Stimulated activated CD4-positive, alpha-beta T cell treated with anti-CD3 and anti-CD28 coated beads, Interleukin-1b, Interleukin-23, amount 100 ng/mL, for 48 hours (primary cell): ENCODE results near the gene TMEM217.

ENCODE experiments used
- DNase-seq: peaks from one replicate; pipeline ENCODE4 v3.0.0-alpha.2; 2020

The TMEM217 gene

GRCh38 chr6:37243131-37243815, 14.7 kb downstream of the TMEM217 start:
- no peak for DNase-seq

DNA sequence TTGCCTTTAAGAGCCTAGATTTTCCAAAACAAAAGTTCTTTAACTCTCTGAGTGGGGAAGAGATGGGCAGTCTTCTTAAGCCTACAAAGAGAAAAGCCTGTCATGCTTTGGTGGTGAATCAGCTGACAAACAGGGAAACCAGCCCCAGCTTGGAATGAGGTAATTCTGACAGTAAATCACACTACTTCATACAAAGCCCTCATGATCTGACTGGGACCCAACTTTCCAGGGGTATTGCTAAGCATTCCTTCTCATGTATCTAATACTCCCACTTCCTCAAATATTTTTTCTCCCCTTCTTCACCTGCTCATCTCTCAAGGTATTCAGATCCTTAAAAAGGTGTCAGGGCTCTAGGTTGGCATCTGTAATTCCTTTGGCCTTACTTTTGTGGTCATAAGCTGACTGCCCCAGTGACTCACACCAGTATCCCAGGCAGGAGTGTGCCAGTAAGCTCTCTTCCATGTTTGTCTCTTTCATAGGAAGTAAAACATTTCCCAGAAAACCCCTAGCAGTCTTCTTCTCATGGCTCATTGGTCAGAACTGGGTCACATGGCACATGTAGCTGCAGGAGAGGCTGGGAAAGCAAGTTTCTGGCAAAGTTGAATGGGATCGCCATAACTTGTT, 15.4 kb downstream of the TMEM217 start:
- peak; percentile 30 for DNase-seq

DNA sequence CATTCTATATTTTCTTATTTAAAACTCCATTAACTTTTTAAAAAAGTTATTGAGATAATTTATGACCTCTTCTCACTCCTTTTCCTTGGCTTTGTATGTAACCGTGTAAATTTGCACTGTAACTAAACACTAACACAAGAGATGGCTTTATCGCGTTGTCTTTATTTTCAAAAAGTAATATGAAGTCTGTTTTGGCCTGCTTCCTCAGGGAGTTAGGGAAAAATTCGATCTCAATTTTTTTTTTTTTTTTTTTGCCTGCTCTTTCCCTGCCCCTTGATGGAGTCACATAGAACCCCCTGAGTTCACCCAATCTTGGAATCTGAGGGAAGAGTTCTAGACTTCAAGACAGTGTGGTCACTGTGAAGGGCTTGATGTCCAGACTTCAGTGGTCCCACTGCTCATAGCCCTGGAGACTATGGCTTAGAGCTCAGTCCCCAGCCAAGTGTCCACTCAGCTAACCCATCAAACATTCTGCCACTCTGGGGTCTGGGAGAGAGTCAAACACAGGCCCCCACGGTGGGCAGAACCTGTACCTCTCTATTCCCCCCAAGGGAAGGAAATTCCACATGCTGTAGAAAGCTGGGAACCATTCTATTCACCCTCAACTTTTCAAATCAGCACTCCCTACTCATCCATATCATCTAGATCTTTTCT, 16.0 kb downstream of the TMEM217 start:
- no peak for DNase-seq

- DNase-seq = no peak
Observed at GRCh38 chr6:37241131-37241530, 16.8 kb downstream of the TMEM217 start.

GRCh38 chr6:37239950-37240713, 17.8 kb downstream of the TMEM217 start:
- DNase-seq = peak; percentile 88

DNA sequence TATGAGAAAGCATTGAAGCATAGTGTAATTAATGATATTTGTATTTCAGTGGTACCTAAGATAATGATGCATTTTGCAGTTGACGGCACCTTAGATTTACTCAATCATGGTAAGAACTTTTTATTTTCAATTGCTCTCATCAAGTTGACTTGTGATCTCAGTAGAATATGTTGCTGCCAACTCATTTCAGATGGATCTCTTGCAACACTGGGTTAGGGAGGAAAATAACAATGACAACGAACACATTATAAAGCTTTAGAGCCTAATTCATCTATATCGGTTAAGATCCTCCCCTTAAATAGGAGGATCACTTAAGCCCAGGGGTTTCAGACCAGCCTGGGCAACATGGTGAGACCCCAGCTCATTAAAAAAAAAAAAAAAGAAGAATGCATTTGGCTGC, 18.4 kb downstream of the TMEM217 start:
- DNase-seq = no peak

GRCh38 chr6:37238381-37238780, 19.6 kb downstream of the TMEM217 start:
- DNase-seq = no peak

GRCh38 chr6:37237789-37238188, 20.2 kb downstream of the TMEM217 start:
- no peak for DNase-seq

- no peak for DNase-seq
Observed at GRCh38 chr6:37236921-37237320, 21.0 kb downstream of the TMEM217 start.

- DNase-seq = no peak
Observed at GRCh38 chr6:37233541-37233940, 24.4 kb downstream of the TMEM217 start.

- no peak for DNase-seq
Observed at GRCh38 chr6:37232430-37233017, 25.4 kb downstream of the TMEM217 start.

DNA sequence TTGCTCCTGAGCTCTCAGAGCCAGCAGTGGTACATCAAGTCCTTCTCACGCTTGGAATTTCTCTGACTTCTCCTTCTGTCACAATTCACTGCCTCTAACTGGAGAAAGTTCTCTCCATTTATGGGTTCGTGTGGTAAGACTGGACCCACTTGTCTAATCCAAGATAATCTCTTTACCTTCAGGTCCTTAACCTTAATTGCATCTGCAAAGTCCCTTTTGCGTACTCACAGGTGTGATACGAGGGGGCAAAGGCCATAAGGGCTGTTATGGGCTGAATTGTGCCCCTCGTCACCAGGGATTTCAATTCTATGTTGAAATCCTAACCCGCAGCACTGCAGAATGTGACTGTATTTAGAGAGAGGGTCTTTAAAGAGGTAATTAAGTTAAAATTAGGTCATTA, 27.8 kb downstream of the TMEM217 start:
- DNase-seq = no peak

DNA sequence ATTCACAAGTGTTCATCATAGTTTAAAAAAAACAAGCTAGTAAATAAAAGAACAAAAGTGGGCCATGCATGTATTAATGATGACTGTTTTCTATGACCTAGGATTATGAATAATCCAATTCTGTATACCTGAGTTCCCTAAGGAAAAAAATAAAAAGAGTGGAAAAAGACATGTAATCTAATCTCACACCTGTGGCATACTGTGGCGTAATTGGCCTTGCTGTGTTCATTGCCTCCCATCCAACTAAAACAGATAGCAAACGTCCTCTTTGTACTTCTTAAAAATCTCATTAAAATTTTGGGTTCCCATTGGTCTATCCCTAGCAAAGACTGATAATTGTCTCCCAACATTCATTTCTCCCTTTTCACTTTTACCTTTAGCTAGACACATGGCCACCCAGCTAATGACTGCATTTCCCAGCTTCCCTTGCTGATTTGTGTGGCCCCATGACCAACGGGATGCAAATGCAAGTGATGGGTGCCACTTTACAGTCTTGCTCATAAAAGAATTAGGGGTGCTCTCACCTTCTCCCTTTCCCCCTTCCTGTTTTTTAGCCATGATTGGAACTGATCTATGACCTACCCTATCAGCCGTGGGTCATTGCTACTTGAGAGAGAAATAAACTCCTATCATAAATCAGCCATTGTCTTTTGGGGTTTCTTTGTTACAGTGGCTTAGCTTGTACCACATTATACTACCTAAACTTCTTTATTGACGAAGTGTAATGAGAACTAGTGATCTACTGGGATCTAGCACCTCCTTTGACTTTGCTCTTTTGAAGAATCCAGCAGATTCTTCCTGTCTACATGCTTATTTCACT, 32.4 kb downstream of the TMEM217 start:
- no peak for DNase-seq

DNA sequence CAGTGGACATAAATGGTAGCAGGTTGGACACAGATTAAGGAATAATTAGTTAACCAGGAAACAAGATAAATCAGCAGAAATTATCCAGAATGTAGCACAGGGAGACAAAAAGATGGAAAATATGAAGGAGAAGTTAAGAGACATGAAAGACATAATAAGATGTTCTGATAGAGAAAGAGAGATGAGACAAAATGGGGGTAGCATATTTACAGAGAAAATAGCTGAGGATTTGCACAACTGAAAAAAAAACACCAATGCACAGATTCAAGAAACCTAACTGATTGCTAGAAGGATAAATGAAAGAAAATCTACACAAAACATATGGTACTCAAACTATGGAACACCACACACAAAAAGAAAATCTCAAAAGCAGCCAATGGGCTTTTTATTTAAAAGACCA, 35.0 kb downstream of the TMEM217 start:
- DNase-seq = no peak

DNA sequence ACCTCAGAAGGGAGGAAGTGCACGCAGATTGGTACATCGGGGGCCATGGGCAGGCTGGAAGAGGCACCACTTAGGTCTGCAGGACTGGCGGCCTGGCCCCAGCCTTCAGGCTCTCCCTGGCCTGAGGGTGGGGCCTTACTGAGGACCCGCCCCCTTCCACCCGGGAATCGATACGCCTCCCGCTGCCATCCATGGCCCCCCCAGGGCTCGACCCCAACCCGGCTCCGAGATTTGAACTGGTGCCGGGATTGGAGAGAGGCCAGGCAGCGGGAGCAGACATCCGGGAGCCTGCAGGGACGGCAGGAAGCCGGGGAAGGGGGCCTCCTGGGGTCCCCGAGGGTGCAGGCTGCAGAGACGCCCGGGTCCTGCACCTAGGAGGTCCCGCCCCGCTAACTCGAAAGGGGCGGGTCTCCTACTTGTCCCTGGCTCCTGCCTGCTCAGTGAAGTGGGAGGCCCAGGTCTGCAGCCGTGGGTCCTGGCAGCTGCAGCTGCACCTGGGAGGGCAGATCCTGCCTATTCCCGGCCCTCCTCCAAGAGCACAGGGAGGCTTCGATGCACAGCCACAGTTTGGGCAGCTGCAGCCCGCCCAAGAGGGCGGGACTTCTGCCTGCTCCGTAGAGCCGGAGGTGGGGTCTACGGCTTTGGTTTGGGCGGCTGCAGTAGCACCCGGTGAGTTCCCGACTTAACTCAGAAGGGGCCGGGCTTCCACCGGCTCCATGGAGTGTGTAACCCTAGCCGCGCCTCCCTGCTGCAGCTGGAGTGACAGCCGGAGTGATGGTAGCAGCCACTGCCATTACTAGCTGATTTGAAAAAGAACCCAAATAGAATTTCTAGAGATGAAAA, 35.6 kb downstream of the TMEM217 start:
- peak; percentile 83 for DNase-seq

GRCh38 chr6:37221585-37222124, 36.3 kb downstream of the TMEM217 start:
- no peak for DNase-seq

DNA sequence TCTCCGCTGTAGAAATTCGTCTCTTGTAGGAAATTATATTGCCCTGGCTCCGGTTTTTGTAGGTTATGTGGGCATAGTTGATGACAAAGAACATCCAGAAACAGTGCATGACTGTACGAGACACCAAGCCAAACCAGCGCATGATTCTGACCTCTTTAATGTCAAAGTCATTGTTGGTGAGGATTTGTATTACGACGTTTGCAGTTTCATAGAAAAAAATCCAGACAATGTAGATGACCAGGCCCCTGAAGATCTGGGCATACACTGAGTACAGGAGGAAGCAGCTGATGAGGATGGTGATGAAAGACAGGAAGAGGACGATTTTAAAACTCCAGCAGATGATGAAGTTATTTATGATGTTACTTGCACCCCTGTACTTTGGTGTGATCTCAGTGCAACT, 39.4 kb downstream of the TMEM217 start:
- no peak for DNase-seq

DNA sequence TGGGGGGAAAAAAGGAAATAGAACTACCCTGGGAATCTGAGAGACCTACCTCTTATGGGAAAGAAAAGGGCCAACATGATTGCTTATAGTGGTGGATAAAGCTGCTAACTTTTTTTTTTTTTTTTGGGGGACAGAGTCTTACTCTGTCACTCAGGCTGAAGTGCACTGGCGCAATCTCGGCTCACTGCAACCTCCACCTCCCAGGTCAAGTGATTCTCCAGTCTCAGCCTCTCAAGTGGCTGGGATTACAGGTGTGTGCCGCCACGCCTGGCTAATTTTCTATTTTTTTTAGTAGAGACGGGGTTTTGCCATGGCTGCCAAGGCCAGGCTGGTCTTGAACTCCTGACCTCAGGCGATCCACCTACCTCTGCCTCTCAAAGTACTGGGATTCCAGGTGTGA, 39.9 kb downstream of the TMEM217 start:
- DNase-seq = no peak

DNA sequence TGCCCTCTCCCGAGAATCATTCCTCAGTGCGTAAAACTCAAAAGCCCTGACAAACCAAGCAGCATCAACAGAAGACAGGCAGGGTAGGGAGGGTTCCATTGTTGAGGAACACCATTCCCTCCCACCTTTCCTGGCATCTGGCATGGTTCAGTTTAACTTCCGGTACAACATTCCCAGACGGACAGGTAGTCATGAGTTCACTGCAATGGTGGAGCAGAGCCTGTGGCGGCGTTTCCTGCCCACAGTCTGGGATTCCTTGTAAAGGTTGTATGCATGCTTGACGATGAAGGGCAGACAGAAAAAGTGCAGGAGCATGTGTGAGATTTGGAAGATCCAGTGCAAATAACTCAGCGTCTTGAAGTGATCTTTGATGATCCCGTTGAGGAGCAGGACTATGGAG, 45.7 kb downstream of the TMEM217 start:
- no peak for DNase-seq

DNA sequence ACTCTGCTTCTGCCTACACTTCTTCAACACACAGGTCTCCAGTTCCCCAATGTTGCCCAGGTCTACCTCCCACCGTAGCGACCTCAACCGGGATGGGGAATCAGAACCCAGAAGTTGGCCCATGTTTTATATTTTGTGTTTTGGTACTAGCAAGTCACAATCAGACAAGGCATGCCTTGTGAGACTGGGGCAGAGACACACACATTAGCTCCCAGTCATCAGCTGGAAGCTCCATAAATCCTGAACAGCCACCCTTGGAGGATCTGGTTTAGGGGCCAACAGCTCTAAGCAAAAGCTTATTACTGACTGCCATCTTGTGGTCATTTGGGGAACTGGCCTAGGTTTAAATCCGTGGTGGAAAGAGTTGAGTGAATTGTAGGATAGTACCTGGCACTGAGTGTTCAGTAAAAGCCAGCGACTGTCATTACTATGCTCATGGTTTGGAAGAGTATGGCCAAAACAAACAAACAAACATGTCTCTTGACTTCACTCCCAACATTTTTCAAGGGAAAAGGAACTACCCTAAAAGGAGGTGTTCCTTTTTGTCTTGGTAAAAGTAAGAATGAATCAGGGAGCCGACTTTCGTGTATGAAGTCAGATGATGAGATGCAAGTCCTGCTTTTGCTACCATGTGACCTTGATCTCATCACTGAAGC, 47.5 kb downstream of the TMEM217 start:
- peak; percentile 74 for DNase-seq
